HEK293 (cell line): Measurements from ENCODE around the gene ASB6.

Experiments
- CTCF ChIA-PET: fragments of 350-600 bp; formaldehyde crosslinking; extraction: SDS; loops from one replicate; lab custom pipeline; 2021; ENCODE audit warnings: antibody characterized with exemption; lab: Yijun Ruan, JAX
- POLR2A ChIA-PET: fragments of 300-600 bp; formaldehyde crosslinking; extraction: SDS; loops from one replicate; lab custom pipeline; 2020; ENCODE audit warnings: antibody characterized with exemption, inconsistent platforms; lab: Yijun Ruan, JAX
- H3K27ac ChIP-seq: fragments of 200-500 bp; sonication (Bioruptor generic); 2 replicates; pipeline ENCODE4 v1.5.1; 2014; ENCODE audit warnings: low read depth, low read length, control low read depth, inconsistent platforms; ENCODE audit errors: extremely low read depth
- H3K36me3 ChIP-seq, 2 experiments: fragments of 200-500 bp in 1 of 2; sonication (Bioruptor generic) in 1 of 2; 1 replicate in 1 of 2; 2 replicates in 1 of 2; pipeline ENCODE4 v1.5.1; 2014 to 2017; ENCODE audit warnings: inconsistent platforms in 2 of 2, low read length in 2 of 2; ENCODE audit not compliant: control insufficient read depth in 2 of 2, insufficient read depth in 1 of 2
- H3K4me1 ChIP-seq: fragments of 200-500 bp; sonication (Bioruptor generic); 2 replicates; pipeline ENCODE4 v1.5.1; 2014; ENCODE audit warnings: mild to moderate bottlenecking, low read length, inconsistent platforms; ENCODE audit not compliant: control insufficient read depth, insufficient read depth
- H3K4me3 ChIP-seq: 2 replicates; pipeline ENCODE4 v1.5.1; 2011; ENCODE audit warnings: low read depth, mild to moderate bottlenecking, control low read depth, low read length, moderate library complexity
- H3K9me3 ChIP-seq: fragments of 200-500 bp; sonication (Bioruptor generic); 2 replicates; pipeline ENCODE4 v1.5.1; 2014; ENCODE audit warnings: low read depth, low read length, inconsistent platforms; ENCODE audit not compliant: control insufficient read depth, insufficient read depth
- BCL11A ChIP-seq: fragments of 450-650 bp; formaldehyde crosslinking; IDR thresholded peaks from 2 replicates; pipeline ENCODE4 v1.5.1; 2016; ENCODE audit warnings: low read depth, missing biosample characterization, missing genetic modification characterization
- GLI4 ChIP-seq: fragments of 450-650 bp; formaldehyde crosslinking; IDR thresholded peaks from 2 replicates; pipeline ENCODE4 v1.5.1; 2016; ENCODE audit warnings: missing biosample characterization, missing genetic modification characterization
- GLIS1 ChIP-seq: fragments of 450-650 bp; formaldehyde crosslinking; IDR thresholded peaks from 2 replicates; pipeline ENCODE4 v1.5.1; 2016; ENCODE audit warnings: missing biosample characterization, missing genetic modification characterization
- KLF8 ChIP-seq: fragments of 450-650 bp; formaldehyde crosslinking; IDR thresholded peaks from 2 replicates; pipeline ENCODE4 v1.5.1; 2016; ENCODE audit warnings: missing biosample characterization, missing genetic modification characterization
- MYNN ChIP-seq: fragments of 450-650 bp; formaldehyde crosslinking; IDR thresholded peaks from 2 replicates; pipeline ENCODE4 v1.5.1; 2016; ENCODE audit warnings: missing biosample characterization, missing genetic modification characterization, borderline replicate concordance
- SETDB1 ChIP-seq: IDR thresholded peaks from one replicate; pipeline ENCODE4 v1.6.1; 2017; ENCODE audit warnings: mild to moderate bottlenecking, low read length, moderate library complexity, mixed read lengths; ENCODE audit not compliant: insufficient read length
- SP2 ChIP-seq: fragments of 450-650 bp; formaldehyde crosslinking; IDR thresholded peaks from 2 replicates; pipeline ENCODE4 v1.5.1; 2016; ENCODE audit warnings: missing biosample characterization, missing genetic modification characterization
- ZBTB17 ChIP-seq: fragments of 450-650 bp; formaldehyde crosslinking; IDR thresholded peaks from 2 replicates; pipeline ENCODE4 v1.5.1; 2016; ENCODE audit warnings: missing biosample characterization, missing genetic modification characterization
- ZBTB20 ChIP-seq: fragments of 450-650 bp; formaldehyde crosslinking; IDR thresholded peaks from 2 replicates; pipeline ENCODE4 v1.5.1; 2016; ENCODE audit warnings: missing biosample characterization, missing genetic modification characterization
- ZFP37 ChIP-seq: fragments of 450-650 bp; formaldehyde crosslinking; IDR thresholded peaks from 2 replicates; pipeline ENCODE4 v1.5.1; 2016; ENCODE audit warnings: missing biosample characterization, missing genetic modification characterization
- ZNF223 ChIP-seq: fragments of 450-650 bp; formaldehyde crosslinking; IDR thresholded peaks from 2 replicates; pipeline ENCODE4 v1.5.1; 2016; ENCODE audit warnings: missing biosample characterization, missing genetic modification characterization
- ZNF23 ChIP-seq: fragments of 450-650 bp; formaldehyde crosslinking; IDR thresholded peaks from 2 replicates; pipeline ENCODE4 v1.5.1; 2016; ENCODE audit warnings: missing biosample characterization, missing genetic modification characterization, borderline replicate concordance
- ZNF292 ChIP-seq: fragments of 450-650 bp; formaldehyde crosslinking; IDR thresholded peaks from 2 replicates; pipeline ENCODE4 v1.5.1; 2016; ENCODE audit warnings: low read depth, missing biosample characterization, missing genetic modification characterization, borderline replicate concordance
- ZNF341 ChIP-seq: fragments of 450-650 bp; formaldehyde crosslinking; IDR thresholded peaks from 2 replicates; pipeline ENCODE4; 2016; ENCODE audit warnings: low read depth, missing biosample characterization, missing genetic modification characterization
- ZNF501 ChIP-seq: fragments of 450-650 bp; formaldehyde crosslinking; IDR thresholded peaks from 2 replicates; pipeline ENCODE4 v1.5.1; 2016; ENCODE audit warnings: missing biosample characterization, missing genetic modification characterization
- ZNF623 ChIP-seq: fragments of 450-650 bp; formaldehyde crosslinking; IDR thresholded peaks from 2 replicates; pipeline ENCODE4 v1.5.1; 2016; ENCODE audit warnings: missing biosample characterization, missing genetic modification characterization
- ZNF660 ChIP-seq: fragments of 450-650 bp; IDR thresholded peaks from 2 replicates; pipeline ENCODE4 v1.5.1; 2018; ENCODE audit warnings: missing biosample characterization, mild to moderate bottlenecking, missing genetic modification characterization
- ZNF701 ChIP-seq: fragments of 450-650 bp; formaldehyde crosslinking; IDR thresholded peaks from 2 replicates; pipeline ENCODE4 v1.5.1; 2016; ENCODE audit warnings: missing biosample characterization, missing genetic modification characterization
- ZNF76 ChIP-seq: fragments of 450-650 bp; formaldehyde crosslinking; IDR thresholded peaks from 2 replicates; pipeline ENCODE4; 2016; ENCODE audit warnings: low read depth, missing biosample characterization, missing genetic modification characterization, borderline replicate concordance
- ZSCAN23 ChIP-seq: fragments of 450-650 bp; formaldehyde crosslinking; IDR thresholded peaks from 2 replicates; pipeline ENCODE4 v1.5.1; 2016; ENCODE audit warnings: missing biosample characterization, missing genetic modification characterization
- TF ChIP-seq, protein P1 (sequence below): fragments of 450-650 bp; formaldehyde crosslinking; conservative IDR thresholded peaks from 2 replicates; pipeline ENCODE4 v1.5.1; 2016; ENCODE audit warnings: low read depth, missing biosample characterization, missing genetic modification characterization
- TF ChIP-seq, protein P2 (sequence below): fragments of 450-650 bp; formaldehyde crosslinking; IDR thresholded peaks from 2 replicates; pipeline ENCODE4 v1.5.1; 2017; ENCODE audit warnings: missing biosample characterization, missing genetic modification characterization

The ASB6 gene

DNA sequence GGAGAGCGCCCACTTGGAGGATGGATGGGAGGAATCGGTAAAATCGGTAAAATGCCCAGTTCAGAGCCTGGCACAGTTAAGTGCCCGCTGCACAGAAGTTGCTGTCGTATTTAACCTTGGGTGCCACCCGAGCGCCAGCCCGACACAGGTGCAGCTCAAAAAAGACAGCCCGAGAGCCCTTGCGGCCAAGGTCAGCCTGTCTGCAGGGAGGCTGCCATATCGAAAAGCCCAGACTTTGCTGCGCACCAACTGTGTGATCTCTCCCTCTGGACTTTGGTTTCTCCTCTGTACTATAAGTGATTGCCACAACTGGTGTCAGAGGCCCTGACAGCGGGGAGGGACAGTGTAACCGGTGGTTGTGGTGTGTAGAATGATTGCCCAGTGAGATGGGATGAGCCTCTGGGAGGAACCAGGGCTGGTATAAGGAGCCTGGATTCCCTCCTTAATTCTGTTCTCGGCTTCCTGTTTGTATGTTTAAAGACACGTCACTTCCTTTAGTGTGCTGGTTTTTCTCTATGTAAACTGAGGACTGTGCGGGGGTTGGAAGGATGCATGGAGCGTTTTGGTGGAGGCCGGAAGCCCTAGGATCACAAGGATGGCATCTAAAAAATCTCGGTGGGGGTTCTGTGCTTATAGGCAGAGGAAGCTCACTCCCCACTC, 15.2 kb downstream of the ASB6 start:
- ChIA-PET POLR2A (interaction anchor here (0.6 to 3.7 kb wide), 10 partner anchors 12 to 516 kb away, joined by 4 to 57 read pairs (median 6); partner anchors contain the start of genes CRAT, PTGES and PTPA), CTCF (interaction anchor here (1.1 to 23.4 kb wide), 5 partner anchors 12 to 492 kb away, joined by 4 to 507 read pairs (median 16); no protein-coding TSS in a partner anchor)
- peak overlapping the region; percentile 61; the same call in 1 of the 2 replicates for H3K27ac ChIP-seq
- H3K36me3 ChIP-seq = peaks cover 0 to 41% of the 10 kb centered on the region in 2 experiments; a peak in 1 of 3 replicates
- TF ChIP-seq ZNF501 (tag by site-specific recombination) (no peak), GLIS1 (tag by site-specific recombination) (peak; percentile 81), ZNF660 (0 out of 2 replicates have a peak, but pooled peaks have one; percentile 17), ZNF292 (no peak), KLF8 (tag by site-specific recombination) (no peak), ZSCAN23 (tag by site-specific recombination) (no peak), GLI4 (tag by site-specific recombination) (no peak), ZBTB20 (tag by site-specific recombination) (no peak), MYNN (tag by site-specific recombination) (no peak), BCL11A (no peak), ZNF623 (tag by site-specific recombination) (0 out of 2 replicates have a peak, but pooled peaks have one; percentile 2), ZNF341 (peak; percentile 34; the same call in 1 of the 2 replicates), SP2 (tag by site-specific recombination) (peak; percentile 76), ZNF223 (tag by site-specific recombination) (no peak), ZNF76 (tag by site-specific recombination) (peak; percentile 14; the same call in 1 of the 2 replicates), ZNF701 (tag by site-specific recombination) (no peak), ZFP37 (tag by site-specific recombination) (no peak), ZNF23 (tag by site-specific recombination) (no peak), SETDB1 (no peak), ZBTB17 (tag by site-specific recombination) (peak; percentile 68; the same call in 1 of the 2 replicates)
- TF ChIP-seq, protein P1, sequence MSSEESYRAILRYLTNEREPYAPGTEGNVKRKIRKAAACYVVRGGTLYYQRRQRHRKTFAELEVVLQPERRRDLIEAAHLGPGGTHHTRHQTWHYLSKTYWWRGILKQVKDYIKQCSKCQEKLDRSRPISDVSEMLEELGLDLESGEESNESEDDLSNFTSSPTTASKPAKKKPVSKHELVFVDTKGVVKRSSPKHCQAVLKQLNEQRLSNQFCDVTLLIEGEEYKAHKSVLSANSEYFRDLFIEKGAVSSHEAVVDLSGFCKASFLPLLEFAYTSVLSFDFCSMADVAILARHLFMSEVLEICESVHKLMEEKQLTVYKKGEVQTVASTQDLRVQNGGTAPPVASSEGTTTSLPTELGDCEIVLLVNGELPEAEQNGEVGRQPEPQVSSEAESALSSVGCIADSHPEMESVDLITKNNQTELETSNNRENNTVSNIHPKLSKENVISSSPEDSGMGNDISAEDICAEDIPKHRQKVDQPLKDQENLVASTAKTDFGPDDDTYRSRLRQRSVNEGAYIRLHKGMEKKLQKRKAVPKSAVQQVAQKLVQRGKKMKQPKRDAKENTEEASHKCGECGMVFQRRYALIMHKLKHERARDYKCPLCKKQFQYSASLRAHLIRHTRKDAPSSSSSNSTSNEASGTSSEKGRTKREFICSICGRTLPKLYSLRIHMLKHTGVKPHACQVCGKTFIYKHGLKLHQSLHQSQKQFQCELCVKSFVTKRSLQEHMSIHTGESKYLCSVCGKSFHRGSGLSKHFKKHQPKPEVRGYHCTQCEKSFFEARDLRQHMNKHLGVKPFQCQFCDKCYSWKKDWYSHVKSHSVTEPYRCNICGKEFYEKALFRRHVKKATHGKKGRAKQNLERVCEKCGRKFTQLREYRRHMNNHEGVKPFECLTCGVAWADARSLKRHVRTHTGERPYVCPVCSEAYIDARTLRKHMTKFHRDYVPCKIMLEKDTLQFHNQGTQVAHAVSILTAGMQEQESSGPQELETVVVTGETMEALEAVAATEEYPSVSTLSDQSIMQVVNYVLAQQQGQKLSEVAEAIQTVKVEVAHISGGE (tag by site-specific recombination) = peak; percentile 46; the same call in 1 of the 2 replicates
- TF ChIP-seq, protein P2, sequence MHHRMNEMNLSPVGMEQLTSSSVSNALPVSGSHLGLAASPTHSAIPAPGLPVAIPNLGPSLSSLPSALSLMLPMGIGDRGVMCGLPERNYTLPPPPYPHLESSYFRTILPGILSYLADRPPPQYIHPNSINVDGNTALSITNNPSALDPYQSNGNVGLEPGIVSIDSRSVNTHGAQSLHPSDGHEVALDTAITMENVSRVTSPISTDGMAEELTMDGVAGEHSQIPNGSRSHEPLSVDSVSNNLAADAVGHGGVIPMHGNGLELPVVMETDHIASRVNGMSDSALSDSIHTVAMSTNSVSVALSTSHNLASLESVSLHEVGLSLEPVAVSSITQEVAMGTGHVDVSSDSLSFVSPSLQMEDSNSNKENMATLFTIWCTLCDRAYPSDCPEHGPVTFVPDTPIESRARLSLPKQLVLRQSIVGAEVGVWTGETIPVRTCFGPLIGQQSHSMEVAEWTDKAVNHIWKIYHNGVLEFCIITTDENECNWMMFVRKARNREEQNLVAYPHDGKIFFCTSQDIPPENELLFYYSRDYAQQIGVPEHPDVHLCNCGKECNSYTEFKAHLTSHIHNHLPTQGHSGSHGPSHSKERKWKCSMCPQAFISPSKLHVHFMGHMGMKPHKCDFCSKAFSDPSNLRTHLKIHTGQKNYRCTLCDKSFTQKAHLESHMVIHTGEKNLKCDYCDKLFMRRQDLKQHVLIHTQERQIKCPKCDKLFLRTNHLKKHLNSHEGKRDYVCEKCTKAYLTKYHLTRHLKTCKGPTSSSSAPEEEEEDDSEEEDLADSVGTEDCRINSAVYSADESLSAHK = no peak
- H3K4me3 ChIP-seq = peak overlapping the region; percentile 62
- H3K9me3 ChIP-seq = no peaks in the 10 kb centered on the region
- H3K4me1 ChIP-seq = peaks cover 3% of the 10 kb centered on the region; the same call in 1 of the 2 replicates
